Stimulated activated naive CD4-positive, alpha-beta T cell treated with Interleukin-2 at 50 U/mL for 16 hours (primary cell): Measurements from ENCODE around the gene C2CD4D.
"Not testable (repeated sequence)": the region's sequence is repeated elsewhere in the genome, so short reads cannot be mapped to it uniquely, and the experiment has no call there.

Experiments used
- DNase-seq: peaks from one replicate; lab custom pipeline; 2025; lab: John Stamatoyannopoulos, UW

Gene C2CD4D

DNA sequence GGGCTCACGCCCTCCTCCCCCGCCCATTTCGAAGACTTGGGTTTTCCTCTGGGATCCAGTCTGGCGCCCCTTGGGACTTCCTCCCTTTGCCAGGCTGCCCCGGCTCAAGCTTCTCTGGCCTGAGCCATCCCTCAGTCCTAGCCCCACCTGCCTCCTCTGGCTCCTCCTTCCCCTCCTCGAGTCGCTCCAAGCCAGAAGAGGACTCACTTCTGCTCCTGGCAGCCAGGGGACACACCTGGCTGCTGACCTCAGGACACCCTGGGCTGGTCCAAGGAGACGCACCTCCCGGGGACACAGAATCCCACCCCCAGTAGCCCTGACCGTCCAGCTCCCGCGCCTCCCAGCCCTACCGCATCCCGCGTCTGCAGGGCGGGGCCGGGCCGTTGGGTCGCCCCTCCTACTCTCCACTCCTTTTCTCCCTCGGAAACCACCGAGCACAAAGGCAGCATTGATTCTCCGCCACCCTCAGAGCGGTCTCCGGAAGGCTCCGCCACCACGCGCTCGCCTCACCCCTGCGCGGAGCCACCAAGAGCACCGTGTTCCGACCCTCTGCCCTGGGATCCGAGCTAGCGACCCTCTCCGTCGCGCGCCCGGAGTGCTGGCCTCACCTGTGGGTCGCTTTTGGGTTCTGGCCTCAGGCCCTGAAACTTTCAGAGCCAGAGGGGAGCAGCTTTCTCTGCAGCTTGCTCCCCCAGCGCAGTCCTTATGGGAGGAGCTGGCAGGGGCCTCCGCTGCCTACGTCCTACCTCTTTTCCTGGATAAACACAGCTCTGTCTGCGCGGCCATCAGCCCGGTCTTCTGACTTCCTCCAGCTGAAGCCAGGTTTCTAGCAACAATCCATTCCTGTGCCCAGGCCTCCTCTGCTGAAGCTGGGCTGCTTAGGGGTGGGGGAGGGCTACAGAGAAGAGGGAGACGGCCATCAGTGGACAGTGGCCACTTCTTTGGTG, at the start of gene C2CD4D:
TSS of gene C2CD4D (minus strand) at position 364 of the 947 bp plus-strand sequence. CDS start 831 bp downstream, outside the sequence.
- DNase-seq, result peak; percentile 74

DNA sequence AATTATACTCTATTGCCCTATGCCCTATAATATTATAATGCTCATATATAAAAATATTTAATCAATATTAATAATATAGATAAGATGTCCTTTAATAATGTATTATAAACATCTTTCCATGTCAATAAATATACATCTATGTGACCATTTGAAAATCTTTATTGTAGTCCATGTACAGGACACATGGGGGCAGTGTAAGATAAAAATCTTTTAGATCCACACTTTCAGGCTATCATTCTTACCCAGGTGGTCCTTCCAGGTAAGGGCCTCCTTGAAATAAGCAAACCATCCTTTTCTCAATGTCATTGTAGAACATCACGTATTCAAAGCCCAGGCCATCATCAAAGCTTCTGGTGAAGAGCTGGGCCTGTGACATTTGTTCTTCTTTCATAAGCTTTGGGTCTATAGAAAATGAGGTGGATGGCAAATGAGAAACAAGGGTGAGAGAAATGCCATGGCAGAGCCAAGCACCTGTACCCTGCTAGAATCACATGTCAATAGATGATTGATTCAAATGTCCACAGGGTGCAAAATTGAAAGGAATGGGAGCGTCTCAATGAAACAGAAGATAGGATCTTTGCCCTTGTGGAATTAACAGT, 49.5 kb upstream of the C2CD4D start:
- DNase-seq, result no peak

DNA sequence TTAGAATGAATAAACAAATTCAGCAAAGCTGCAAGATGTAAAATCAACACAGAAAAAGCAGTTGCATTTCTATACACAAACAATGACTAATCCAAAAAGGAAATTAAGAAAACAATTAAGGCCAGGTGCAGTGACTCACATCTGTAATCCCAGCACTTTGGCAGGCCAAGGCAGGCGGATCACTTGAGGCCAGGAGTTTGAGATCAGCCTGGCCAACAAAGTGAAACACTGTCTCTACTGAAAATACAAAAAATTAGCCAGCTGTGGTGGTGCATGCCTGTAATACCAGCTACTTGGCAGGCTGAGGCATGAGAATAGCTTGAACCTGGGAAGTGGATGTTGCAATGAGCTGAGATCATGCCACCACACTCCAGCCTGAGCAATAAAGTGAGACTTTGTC, 47.4 kb upstream of the C2CD4D start:
- no peak for DNase-seq

DNA sequence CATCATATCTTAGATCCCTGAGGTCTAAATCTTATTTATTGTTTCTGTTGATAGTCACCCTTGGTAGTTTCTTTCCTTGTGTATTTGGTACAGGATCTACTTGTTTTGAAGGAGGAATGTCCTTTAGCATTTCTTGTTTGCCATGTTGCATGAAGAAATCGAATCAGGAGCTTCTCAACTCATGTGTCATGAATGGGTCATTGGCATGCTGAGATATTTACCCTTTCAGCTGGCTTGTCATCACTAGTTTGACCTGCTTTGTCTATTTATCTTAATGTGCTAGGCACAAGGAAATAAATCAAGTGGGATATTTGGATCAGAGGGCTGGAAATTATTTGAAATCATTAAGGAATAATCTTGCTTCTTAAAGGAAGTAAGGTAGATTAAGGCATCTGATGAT, 45.9 kb upstream of the C2CD4D start:
- no peak for DNase-seq

DNA sequence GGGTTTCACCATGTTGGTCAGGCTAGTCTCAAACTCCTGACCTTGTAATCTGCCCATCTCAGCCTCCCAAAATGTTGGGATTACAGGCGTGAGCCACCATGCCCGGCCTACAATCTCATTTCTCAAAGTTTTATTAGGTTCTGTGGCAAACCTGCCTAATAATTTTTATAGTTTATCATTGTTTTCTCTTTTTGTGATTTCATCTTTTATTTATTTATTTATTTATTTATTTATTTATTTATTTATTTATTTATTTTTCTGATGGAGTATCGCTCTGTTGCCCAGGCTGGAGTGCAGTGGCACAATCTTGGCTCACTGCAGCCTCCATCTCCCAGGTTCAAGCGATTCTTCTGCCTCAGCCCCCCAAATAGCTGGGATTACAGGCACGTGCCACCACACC, 45.3 kb upstream of the C2CD4D start:
- not testable (repeated sequence) for DNase-seq

DNA sequence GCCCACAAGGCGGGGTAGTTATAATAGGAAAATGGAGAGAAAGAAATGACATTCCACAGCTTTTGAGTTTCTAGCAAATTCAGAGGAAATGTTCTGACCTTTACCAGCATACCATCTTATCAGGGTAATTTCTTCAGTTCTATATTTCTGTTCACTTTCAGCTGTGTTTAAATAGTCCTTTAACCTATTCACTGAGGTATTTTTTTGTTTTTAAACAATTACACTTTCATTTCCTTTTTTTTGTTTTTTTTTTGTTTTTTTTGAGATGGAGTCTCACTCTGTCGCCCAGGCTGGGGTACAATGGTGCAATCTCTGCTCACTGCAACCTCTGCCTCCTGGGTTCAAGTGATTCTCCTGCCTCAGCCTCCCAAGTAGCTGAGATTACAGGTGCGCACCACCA, 44.8 kb upstream of the C2CD4D start:
- DNase-seq, result not testable (repeated sequence)

DNA sequence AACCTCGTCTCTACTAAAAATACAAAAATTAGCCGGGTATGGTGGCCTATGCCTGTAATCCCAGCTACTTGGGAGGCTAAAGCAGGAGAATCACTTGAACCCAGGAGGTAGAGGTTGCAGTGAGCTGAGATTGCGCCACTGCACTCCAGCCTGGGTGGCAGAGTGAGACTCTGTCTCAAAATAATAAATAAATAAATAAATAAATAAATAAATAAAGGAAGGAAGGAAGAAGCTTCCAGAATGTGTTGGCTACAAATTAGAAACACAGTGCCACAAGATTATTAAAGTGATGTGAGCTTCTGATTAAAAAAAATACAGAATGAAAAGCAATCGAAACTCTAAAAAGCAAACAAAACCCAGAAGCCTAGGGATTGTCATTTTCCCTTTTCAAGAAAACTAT, 44.3 kb upstream of the C2CD4D start:
- not testable (repeated sequence) for DNase-seq

DNA sequence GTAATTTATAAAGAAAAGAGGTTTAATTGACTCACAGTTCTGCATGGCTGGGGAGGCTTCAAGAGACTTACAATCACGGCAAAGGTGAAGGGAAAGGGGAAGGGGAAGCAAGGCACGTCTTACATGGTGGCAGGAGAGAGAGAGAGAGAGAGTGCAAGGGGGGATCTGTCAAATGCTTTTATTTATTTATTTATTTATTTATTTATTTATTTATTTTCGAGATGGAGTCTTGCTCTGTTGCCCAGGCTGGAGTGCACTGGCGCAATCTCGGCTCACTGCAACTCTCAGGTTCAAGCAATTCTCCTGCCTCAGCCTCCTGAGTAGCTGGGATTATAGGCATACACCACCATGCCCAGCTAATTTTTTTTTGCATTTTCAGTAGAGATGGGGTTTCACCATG, 43.3 kb upstream of the C2CD4D start:
- DNase-seq, result not testable (repeated sequence)

DNA sequence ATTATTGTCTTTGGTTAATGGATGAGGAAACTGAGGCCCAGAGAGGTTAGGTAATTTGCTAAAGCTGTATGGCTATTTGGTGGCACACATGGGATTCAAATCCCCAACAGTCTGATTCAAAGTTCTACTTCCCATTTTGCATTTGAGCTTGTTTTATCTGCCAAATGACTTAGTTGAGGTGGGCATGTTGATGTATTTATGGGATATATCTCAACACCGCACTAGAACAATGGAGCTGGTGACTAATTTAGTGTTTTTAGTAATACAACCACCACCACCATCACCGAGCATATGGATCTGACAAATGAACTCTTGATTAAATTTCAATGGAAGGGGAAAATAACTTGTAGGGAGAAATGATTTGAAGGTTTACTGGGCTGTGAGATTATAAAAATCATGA, 42.8 kb upstream of the C2CD4D start:
- no peak for DNase-seq

DNA sequence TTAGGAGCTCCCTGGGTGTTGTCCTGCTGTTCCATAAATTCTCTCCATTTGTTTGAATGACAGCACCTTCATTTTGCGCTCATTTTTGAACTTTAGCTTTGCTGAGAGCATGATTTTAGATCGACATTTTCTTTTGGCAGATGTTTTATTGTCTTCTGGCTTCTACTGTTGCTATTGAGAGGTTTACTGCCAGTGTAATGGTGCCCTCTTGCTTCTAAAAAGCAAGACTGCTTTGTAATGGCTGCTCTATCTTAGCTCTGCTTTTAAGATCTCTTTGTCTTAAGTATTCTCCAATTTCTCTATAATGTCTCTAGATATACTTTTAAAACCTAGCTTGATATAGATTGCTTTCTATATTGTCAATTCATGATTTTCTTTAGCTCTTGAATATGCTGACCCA, 41.9 kb upstream of the C2CD4D start:
- DNase-seq, result no peak

DNA sequence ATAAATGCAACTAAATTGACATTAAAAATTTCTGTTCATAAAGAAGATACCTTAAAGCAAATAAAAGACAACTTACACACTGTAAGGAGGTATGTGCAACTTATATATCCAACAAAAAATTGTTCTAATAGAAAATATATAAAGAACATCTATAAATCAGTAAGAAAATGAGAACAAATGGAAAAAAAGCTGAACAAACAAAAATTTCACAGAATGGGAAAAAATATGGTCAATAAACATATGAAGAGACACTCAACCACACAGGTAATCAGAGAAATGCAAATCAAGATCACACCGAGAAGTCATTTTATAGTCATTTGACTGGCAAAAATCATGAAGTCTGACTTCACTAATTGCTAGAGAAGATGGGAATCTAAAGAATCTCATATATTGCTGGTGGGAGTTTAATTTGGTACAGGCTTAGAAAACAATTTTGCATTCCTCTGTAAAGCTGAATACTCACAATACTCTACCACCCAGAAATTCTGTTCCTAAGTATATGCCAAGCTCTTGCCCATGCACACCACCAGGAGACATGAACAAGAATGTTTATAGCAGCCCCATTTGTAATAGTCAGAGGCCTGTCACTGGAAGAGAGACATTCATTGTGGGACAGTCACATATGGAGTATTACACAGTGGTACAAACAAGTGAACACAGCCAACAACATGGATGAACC, 35.9 kb upstream of the C2CD4D start:
- no peak for DNase-seq

DNA sequence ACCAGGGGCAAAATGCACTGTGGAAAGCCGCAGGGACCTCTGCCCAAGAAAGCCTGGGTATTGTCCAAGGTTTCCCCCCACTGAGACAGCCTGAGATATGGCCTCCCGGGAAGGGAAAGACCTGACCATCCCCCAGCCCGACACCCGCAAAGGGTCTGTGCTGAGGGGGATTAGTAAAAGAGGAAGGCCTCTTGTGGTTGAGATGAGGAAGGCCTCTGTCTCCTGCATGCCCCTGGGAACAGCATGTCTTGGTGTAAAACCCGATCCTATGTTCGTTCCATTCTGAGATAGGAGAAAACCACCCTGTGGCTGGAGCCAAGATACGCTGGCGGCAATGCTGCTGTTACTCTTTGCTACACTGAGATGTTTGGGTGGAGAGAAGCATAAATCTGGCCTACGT, 33.2 kb upstream of the C2CD4D start:
- DNase-seq, result not testable (repeated sequence)

DNA sequence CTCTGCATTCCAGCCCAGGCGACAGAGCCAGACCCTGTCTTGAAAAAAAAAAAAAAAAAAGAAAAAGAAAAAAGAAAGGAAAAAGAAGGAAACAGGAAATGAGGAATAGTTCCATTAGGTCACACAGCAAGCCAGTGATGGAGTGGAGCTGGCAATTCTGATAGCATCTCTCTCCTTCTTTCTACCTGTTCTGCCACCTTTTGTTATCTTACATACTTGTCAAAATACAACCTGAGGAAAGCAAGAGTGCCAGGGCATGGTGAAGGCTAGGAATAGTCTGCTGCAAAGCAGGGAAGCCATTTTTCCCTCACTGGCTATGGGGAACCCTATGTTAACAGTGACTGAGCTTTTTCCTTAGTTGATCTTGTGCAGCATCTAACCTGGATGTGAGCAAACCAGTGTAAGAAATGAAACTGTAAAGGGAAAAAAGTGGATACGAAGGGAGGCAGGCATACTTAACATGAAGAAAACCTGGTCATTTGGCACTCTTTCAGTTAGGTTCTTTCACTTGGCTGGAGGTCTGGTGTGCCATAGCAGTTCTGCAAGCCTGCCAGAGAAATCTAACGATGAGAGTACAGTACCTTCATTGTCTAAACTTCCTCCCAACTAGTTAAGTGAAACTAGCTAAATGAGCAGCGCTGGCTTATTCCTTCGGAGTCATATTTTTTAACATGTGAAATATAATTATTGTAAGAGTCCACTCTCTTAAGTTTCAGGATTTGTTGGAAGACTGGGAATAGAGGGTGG, 31.8 kb upstream of the C2CD4D start:
- no peak for DNase-seq

DNA sequence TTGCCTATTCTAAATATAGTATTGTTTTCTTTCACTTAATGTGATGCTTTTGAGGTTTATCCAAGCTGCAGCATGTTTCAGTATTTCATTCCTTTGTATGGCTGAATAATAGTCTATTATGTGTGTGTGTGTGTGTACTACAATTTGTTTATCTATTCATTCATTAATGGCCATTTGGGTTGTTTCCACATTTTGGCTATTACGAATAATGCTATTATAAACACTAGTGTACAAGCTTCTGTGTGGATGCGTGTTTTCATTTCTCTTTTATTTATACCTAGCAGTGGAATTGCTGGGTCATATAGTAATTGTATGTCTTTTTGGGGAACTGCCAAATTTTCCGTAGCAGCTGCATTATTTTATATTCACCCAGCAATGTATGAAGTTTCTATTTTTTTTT, 28.9 kb upstream of the C2CD4D start:
- no peak for DNase-seq

DNA sequence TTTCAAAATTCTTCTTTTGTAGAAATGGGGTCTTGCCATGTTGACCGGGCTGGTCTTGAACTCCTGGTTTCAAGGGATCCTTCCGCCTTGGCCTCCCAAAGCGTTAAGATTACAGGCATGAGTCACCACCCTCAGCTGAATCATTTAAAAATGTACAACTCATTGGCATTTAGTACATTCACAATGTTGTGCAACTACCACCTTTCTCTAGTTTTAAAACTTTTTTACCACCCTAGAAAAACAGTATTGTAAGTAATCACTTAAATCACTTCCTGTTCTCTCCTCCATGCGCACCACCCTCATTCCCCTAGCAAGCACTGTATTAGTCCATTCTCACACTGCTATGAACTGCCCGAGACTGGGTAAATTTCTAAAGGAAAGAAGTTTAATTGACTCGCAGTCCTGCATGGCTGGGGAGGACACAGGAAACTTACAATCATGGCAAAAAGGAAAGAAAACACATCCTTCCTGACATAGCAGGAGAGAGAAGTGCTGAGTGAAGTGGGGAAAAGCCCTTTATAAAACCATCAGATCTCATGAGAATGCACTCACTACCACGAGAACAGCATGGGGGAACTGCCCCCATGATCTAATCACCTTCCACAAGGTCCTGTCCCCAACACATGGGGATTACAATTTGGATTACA, 28.3 kb upstream of the C2CD4D start:
- no peak for DNase-seq

DNA sequence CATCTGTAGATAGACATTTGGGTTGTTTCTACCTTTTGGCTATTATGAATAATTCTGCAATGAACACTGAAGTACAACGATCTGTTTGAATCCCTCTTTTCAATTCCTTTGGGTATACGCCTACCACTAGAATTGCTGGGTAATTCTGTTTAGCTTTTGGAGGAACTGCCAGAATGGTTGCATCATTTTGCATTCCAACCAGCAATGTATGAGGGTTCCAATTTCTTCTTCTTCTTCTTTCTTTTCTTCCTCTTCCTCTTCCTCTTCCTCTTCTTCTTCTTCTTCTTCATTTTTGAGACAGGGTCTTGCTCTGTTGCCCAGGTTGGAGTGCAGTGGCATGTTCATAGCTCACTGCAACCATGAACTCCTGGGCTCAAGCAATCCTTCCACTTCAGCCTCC, 27.7 kb upstream of the C2CD4D start:
- DNase-seq, result no peak

DNA sequence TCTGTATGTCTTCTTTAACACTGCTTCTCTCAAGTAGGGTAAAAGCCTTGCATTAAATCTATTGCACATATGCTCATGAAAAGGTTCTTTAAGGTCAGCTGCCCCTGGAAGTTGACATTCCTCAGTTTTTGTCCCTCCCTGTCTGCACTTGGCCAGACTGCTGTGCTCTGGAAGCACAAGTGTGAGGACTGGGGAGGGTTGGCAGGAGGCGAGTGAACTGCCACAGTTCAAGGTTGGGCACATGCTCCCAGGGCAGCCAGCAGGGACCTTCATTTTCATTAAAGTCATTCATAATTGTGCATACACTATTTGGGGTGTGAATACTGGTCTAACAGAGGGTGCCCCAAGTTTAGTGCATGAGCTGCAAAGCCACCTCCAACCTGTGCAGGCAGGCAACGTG, 24.8 kb upstream of the C2CD4D start:
- DNase-seq, result no peak

DNA sequence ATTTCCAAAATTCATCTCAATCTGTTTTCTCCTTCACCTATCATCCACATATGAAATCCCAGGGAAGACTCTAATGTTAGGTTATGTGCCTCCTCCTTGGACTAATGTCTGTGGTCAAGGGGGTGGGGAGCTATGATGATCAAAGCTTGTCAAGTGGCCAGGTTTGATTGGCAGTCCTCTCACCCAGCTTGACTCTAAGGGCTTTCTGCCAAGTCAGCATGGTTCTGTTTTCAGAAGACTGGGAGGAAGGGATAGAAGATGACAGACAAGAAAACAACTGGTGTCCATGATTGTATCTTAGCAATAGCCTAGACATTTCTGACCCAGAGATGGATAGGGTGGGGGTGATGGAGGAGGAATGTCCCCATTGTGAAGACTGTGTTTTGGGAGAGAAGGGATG, 23.0 kb upstream of the C2CD4D start:
- no peak for DNase-seq

DNA sequence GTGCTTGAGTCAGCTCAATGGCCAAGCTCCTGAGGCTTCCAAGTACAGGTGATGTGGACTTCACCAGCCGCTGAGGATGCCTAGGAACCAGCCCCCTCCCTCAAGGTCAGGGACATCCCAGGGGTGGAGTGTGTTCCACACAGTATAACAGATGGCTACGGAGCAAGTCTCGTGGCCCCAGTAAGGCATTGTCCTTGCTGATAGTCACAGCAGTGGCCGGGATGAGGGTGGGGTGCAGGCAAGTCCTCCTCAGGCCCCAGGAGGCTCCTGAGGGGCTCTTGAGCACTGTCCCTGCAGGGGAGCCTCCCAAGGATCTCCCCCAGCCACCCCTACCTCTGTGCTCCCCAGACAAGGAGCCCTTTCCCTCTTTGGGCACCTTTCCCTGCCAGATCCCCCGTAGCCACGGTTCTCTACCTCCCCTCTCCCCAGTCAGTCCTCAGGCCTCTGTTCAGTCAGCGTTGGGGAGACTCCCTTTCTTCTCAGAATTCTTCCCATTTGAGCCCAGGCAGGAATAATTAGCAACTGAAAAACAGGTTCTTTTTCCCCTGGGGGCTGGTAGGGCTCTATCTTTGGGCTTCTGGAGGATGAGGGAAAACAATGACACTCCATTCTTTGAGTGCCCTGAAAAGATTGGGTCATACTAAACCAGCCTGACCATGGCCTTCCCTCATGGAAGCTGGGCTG, 21.0 kb upstream of the C2CD4D start:
- DNase-seq, result no peak

DNA sequence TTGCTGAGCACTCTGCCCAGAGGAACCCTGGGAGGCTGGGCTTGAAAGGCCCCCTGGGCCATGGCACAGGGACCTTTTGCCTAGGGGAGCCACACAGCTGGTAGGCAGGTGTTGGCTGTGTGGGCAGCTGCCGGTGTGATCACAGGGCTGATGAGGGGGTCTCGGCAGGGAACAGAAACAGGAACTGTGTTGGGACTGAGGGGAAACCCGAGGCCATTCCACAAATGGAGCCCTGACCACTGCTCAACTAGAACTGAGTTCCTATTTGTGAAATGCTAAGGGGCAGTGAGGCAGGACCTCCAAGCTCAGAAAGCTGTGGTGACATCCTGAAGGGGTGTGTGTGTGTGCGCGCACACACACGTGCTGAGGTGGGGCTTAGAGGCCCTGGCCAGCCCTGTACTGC, 20.3 kb upstream of the C2CD4D start:
- no peak for DNase-seq
